Bronchial epithelial cell (primary cell): ENCODE data around the gene CD68. TPM values are rescaled to one million over a fixed set of nuclear protein-coding genes. Genes with fewer than 3 reads are reported as not detected.
A peak's percentile ranks its signal among the peaks of the same experiment; 100 is the strongest.

Experiments used
- DNase-seq: peaks from one replicate; pipeline ENCODE4 v3.0.0-alpha.2; 2010; ENCODE audit warnings: low read depth
- FAIRE-seq: peaks from 2 replicates; lab custom pipeline; 2011; peaks lifted over from hg19 to GRCh38; lab: Jason Lieb, UNC
- H3K27me3 ChIP-seq: 2 replicates; pipeline ENCODE4 v1.5.1; 2011; ENCODE audit warnings: low read length; ENCODE audit not compliant: control insufficient read depth, insufficient read depth
- H3K36me3 ChIP-seq: 2 replicates; pipeline ENCODE4 v1.5.1; 2011; ENCODE audit warnings: low read length; ENCODE audit not compliant: control insufficient read depth, insufficient read depth
- H3K4me3 ChIP-seq: 2 replicates; pipeline ENCODE4 v1.5.1; 2011; ENCODE audit warnings: mild to moderate bottlenecking, low read depth, low read length, control low read depth
- total RNA-seq: library from RNA; depleted of rRNA; stranded (reverse); fragments of >200 nt; gene quantifications from 2 replicates; pipeline ENCODE4 v1.2.1, GENCODE V29; 2014
- TF ChIP-seq, protein P1 (sequence below): IDR thresholded peaks from 2 replicates; pipeline ENCODE4 v1.5.1; 2011; ENCODE audit warnings: mild to moderate bottlenecking, moderate library complexity, low read length, control low read depth, inconsistent platforms; ENCODE audit not compliant: insufficient read depth, severe bottlenecking

CD68 gene
- total RNA-seq, 1 donor from 2014 or later: 11.3 TPM

DNA sequence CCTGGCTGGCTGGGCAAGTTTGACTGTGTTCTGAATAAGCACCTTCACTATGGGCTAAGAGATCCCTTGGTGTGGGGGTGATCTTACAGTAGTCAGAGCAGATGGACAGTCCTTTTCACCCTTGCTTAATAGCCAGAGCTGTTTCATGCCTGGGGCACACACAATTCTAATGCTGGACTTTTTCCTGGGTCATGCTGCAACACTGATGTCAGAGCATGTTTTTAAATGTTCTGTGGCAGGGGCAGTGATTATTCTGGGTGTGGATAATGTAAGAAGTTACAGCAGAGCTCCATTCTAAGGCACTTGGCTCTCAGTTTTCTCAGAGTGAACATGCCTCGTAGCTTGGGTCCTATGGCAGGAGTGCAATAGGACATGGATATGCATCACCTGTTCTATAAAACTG is 4.0 kb upstream of the CD68 start:
- no peak overlapping the region for H3K4me3 ChIP-seq

DNA sequence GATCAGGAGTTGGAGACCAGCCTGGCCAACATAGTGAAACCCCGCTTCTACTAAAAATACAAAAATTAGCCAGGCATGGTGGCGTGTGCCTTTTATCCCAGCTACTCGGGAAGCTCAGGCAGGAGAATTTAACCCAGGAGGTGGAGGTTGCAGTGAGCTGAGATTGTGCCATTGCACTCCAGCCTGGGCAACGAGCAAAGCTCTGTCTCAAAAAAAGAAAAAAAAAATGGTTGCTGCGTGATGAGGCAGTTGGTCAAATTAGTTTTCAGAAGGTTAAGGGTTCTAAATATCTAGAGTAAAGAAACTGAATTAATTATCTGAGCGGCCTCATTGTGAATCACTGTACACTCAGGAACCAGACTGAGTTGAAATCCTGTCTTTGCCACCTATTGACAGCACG is 3.5 kb upstream of the CD68 start:
- DNase-seq (no peak), FAIRE-seq (no peak)
- peaks cover 40% of the 10 kb centered on the region for H3K36me3 ChIP-seq
- H3K27me3 ChIP-seq: no peaks in the 10 kb centered on the region
- TF ChIP-seq, protein P1, sequence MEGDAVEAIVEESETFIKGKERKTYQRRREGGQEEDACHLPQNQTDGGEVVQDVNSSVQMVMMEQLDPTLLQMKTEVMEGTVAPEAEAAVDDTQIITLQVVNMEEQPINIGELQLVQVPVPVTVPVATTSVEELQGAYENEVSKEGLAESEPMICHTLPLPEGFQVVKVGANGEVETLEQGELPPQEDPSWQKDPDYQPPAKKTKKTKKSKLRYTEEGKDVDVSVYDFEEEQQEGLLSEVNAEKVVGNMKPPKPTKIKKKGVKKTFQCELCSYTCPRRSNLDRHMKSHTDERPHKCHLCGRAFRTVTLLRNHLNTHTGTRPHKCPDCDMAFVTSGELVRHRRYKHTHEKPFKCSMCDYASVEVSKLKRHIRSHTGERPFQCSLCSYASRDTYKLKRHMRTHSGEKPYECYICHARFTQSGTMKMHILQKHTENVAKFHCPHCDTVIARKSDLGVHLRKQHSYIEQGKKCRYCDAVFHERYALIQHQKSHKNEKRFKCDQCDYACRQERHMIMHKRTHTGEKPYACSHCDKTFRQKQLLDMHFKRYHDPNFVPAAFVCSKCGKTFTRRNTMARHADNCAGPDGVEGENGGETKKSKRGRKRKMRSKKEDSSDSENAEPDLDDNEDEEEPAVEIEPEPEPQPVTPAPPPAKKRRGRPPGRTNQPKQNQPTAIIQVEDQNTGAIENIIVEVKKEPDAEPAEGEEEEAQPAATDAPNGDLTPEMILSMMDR: no peak
- no peak overlapping the region for H3K4me3 ChIP-seq

More for the DNA sequence above, 4.0 kb upstream of the CD68 start:
- no peaks in the 10 kb centered on the region for H3K27me3 ChIP-seq
- TF ChIP-seq, protein P1: no peak
- DNase-seq: no peak
- peaks cover 39% of the 10 kb centered on the region for H3K36me3 ChIP-seq
- FAIRE-seq: no peak

DNA sequence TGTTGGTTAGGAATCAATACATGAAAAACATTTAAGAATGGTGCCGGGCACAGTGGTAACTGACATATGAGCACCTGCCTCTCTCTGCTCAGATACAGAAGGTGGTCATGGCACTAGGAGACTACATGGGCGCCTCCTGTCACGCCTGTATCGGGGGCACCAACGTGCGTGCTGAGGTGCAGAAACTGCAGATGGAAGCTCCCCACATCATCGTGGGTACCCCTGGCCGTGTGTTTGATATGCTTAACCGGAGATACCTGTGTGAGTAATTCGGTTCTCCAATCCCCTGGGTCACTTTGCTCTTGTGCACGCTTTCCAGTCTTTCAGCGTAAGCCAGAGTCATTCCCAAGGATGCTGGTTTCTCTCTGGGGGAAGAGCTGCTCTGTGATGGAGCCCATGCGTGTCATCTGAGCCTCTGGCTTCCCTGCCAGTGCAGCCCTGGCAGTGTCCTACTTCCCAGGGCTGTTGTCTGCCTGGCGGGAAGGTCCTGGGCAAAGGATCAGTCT is 3.0 kb upstream of the CD68 start:
- no peak overlapping the region for H3K4me3 ChIP-seq
- DNase-seq: no peak
- TF ChIP-seq, protein P1: no peak
- FAIRE-seq: no peak
- H3K27me3 ChIP-seq: no peaks in the 10 kb centered on the region
- peaks cover 38% of the 10 kb centered on the region for H3K36me3 ChIP-seq

DNA sequence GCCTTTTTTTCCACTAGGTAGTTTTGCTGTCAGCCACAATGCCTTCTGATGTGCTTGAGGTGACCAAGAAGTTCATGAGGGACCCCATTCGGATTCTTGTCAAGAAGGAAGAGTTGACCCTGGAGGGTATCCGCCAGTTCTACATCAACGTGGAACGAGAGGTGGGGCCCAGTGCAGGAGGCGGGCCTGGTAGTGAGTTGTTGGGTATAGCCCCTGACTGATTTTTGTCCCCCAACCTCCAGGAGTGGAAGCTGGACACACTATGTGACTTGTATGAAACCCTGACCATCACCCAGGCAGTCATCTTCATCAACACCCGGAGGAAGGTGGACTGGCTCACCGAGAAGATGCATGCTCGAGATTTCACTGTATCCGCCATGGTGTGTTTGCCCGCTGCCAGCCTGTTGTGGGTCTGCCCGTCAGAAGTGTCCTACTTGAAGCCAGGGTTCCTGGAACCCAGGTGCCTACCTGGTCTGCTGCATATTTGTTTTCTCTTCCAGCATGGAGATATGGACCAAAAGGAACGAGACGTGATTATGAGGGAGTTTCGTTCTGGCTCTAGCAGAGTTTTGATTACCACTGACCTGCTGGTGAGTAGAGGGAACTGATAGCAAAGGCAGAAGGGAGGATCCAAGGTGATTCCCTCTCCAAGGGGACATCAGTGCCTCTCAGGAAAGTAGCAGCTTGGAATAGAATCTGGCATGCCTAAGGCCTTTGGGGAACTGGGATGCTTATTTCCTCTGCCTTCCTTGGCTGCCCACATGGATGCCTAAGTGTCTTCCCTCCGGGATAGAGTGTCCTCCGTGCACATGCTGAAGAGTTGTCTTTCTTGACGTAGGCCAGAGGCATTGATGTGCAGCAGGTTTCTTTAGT is 1.9 kb upstream of the CD68 start:
- TF ChIP-seq, protein P1: no peak
- Histone ChIP-seq H3K36me3 (peaks cover 40% of the 10 kb centered on the region), H3K4me3 (no peak overlapping the region), H3K27me3 (no peaks in the 10 kb centered on the region)
- FAIRE-seq (peak; percentile 76), DNase-seq (no peak)

DNA sequence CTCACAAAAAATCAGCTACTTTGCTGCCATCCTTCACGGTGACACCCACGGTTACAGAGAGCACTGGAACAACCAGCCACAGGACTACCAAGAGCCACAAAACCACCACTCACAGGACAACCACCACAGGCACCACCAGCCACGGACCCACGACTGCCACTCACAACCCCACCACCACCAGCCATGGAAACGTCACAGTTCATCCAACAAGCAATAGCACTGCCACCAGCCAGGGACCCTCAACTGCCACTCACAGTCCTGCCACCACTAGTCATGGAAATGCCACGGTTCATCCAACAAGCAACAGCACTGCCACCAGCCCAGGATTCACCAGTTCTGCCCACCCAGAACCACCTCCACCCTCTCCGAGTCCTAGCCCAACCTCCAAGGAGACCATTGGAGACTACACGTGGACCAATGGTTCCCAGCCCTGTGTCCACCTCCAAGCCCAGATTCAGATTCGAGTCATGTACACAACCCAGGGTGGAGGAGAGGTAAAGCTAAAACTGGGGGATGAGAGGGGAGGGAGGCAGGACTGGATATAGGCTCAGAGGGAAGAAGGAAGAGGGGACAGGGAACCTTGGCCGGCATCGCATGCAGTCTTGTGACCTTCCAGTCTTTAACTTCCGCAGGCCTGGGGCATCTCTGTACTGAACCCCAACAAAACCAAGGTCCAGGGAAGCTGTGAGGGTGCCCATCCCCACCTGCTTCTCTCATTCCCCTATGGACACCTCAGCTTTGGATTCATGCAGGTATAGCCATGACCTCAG is 581 bp downstream of the CD68 start:
- FAIRE-seq (no peak), DNase-seq (no peak)
- H3K36me3 ChIP-seq: peaks cover 28% of the 10 kb centered on the region
- TF ChIP-seq, protein P1: no peak
- no peaks in the 10 kb centered on the region for H3K27me3 ChIP-seq
- peak overlapping the region; percentile 1 for H3K4me3 ChIP-seq
